Measurements from ENCODE around the gene BMS1.

- TF ChIP-seq POLR2A (IDR thresholded peaks at IDR 0.05; ENCODE audit: borderline replicate concordance, extremely low read depth, insufficient read depth, insufficient read length) (no peak), REST (IDR thresholded peaks at IDR 0.05; ENCODE audit: low read depth) (no peak), CTCF (IDR thresholded peaks at IDR 0.05 in 2 of 3, conservative IDR thresholded peaks at IDR 0.05 in 1 of 3; ENCODE audit: borderline replicate concordance in 1 of 3, insufficient read depth in 1 of 3, low read depth in 2 of 3, low read length in 2 of 3) (peak; percentile 60 to 93 (median 71)), MAX (IDR thresholded peaks at IDR 0.05) (no peak), EZH2 (IDR thresholded peaks at IDR 0.05) (no peak), RAD21 (IDR thresholded peaks at IDR 0.05; ENCODE audit: low read depth) (peak; percentile 45), YY1 (IDR thresholded peaks at IDR 0.05; ENCODE audit: extremely low read depth, insufficient replicate concordance, low read depth, low read length) (no peak), POLR2AphosphoS5 (IDR thresholded peaks at IDR 0.05; ENCODE audit: low read depth, low read length) (no peak), SP1 (IDR thresholded peaks at IDR 0.05; ENCODE audit: low read depth) (no peak), EGR1 (IDR thresholded peaks at IDR 0.05; ENCODE audit: low read depth) (0 out of 2 replicates have a peak, but pooled peaks have one; percentile 20), FOSL1 (IDR thresholded peaks at IDR 0.05; ENCODE audit: low read depth) (no peak)
These were observed 82.0 kb downstream of the BMS1 start for GRCh38 chr10:42864575-42864974.
